HG02678 (cell line): Measurements from ENCODE around the gene LAMA1.

Source experiments
- ATAC-seq: cut with Tn5 transposase; IDR thresholded peaks from one replicate; pipeline ENCODE4 v1.9.1; 2021; ENCODE audit warnings: mild to moderate bottlenecking, moderate library complexity; ENCODE audit not compliant: unreplicated experiment

Gene LAMA1

GRCh38 chr18:7049951-7050350 lies 67.6 kb downstream of the LAMA1 start:
- ATAC-seq, result no peak

GRCh38 chr18:7048081-7048480 lies 69.5 kb downstream of the LAMA1 start:
- ATAC-seq, result no peak

- no peak for ATAC-seq
Observed at GRCh38 chr18:7047336-7047735, 70.3 kb downstream of the LAMA1 start.

- no peak for ATAC-seq
Observed at GRCh38 chr18:7038330-7038851, 79.2 kb downstream of the LAMA1 start.

- ATAC-seq, result no peak
Observed at GRCh38 chr18:7037470-7037869, 80.1 kb downstream of the LAMA1 start.

- no peak for ATAC-seq
Observed at GRCh38 chr18:7035807-7036206, 81.8 kb downstream of the LAMA1 start.

GRCh38 chr18:7034924-7035323 lies 82.7 kb downstream of the LAMA1 start:
- ATAC-seq, result no peak

GRCh38 chr18:7032537-7032936 lies 85.1 kb downstream of the LAMA1 start:
- no peak for ATAC-seq

- ATAC-seq, result no peak
Observed at GRCh38 chr18:7028625-7029024, 89.0 kb downstream of the LAMA1 start.

- no peak for ATAC-seq
Observed at GRCh38 chr18:7025194-7025593, 92.4 kb downstream of the LAMA1 start.

GRCh38 chr18:7023581-7023980 lies 94.0 kb downstream of the LAMA1 start:
- ATAC-seq, result no peak

- ATAC-seq, result no peak
Observed at GRCh38 chr18:7023063-7023580, 94.5 kb downstream of the LAMA1 start.

- ATAC-seq, result no peak
Observed at GRCh38 chr18:7021994-7022840, 95.4 kb downstream of the LAMA1 start.

GRCh38 chr18:7020995-7021777 lies 96.4 kb downstream of the LAMA1 start:
- no peak for ATAC-seq

GRCh38 chr18:7017013-7017412 lies 100.6 kb downstream of the LAMA1 start:
- ATAC-seq, result no peak

GRCh38 chr18:7011142-7011541 lies 106.5 kb downstream of the LAMA1 start:
- ATAC-seq, result no peak

GRCh38 chr18:7004009-7004408 lies 113.6 kb downstream of the LAMA1 start:
- no peak for ATAC-seq

GRCh38 chr18:7002107-7002506 lies 115.5 kb downstream of the LAMA1 start:
- no peak for ATAC-seq

GRCh38 chr18:7000484-7001096 lies 117.0 kb downstream of the LAMA1 start:
- ATAC-seq, result no peak

- no peak for ATAC-seq
Observed at GRCh38 chr18:6997808-6998207, 119.8 kb downstream of the LAMA1 start.

GRCh38 chr18:6994771-6995430 lies 122.7 kb downstream of the LAMA1 start:
- no peak for ATAC-seq
